Omental fat pad (tissue), 4 donors: ENCODE results near the gene GOLGA3. TPM values are rescaled to one million over a fixed set of nuclear protein-coding genes. Genes with fewer than 3 reads are reported as not detected.
"Not testable (repeated sequence)": the region's sequence is repeated elsewhere in the genome, so short reads cannot be mapped to it uniquely, and the experiment has no call there.

Experiments
- ATAC-seq: fragments of 150-250 bp; one replicate; pipeline ENCODE4 v1.9.1; 2016; ENCODE audit warnings: mild to moderate bottlenecking, moderate library complexity; ENCODE audit not compliant: low FRiP score
- DNase-seq: peaks from one replicate; pipeline ENCODE4 v3.0.0-alpha.2; 2019; ENCODE audit warnings: low spot score
- CTCF ChIP-seq, 3 donors: fragments of 450-650 bp; IDR thresholded peaks; one replicate each; pipeline ENCODE4 v1.5.1; 2016 to 2017; ENCODE audit warnings: antibody characterized with exemption in 3 of 3, mild to moderate bottlenecking in 3 of 3, moderate library complexity in 2 of 3
- total RNA-seq, 4 donors: library from RNA; depleted of rRNA; stranded (reverse); fragments of >200 nt; gene quantifications; one replicate each; pipeline ENCODE4 v1.1.0, GENCODE V29; 2016

GOLGA3 gene
- total RNA-seq, 4 donors from 2014 or later: 55.0 to 136 (median 72.5) TPM

DNA sequence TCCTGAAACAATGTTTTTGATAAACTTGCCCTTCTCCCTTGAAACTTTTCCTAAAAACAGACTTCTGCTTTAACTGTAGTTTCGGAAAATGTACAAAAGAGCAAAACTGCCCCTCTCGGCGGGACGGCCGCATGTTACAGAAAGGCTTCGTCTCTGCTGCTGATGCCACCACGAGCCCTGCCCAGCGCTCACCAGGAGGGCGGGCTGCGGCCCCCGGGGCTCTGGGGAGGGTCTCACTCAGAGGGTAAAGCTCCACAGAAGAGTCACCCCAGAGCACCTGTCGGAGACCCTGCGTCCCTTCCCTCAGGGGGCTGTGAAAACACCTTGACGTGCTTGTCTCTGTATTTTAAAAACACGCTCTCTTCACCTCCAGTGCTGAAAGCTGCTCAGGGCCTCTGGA, 12.5 kb upstream of the GOLGA3 start:
- TF ChIP-seq CTCF (IDR thresholded peaks at IDR 0.05): no peak
- ATAC-seq (no peak), DNase-seq (no peak)

- no peak for TF ChIP-seq CTCF (IDR thresholded peaks at IDR 0.05)
- no peak for DNase-seq
- ATAC-seq: no peak
These were observed 11.9 kb upstream of the GOLGA3 start for GRCh38 chr12:132840536-132840935.

GRCh38 chr12:132839558-132840235, 11.0 kb upstream of the GOLGA3 start:
- DNase-seq (no peak), ATAC-seq (peak; percentile 13)
- TF ChIP-seq CTCF (IDR thresholded peaks at IDR 0.05): no peak

GRCh38 chr12:132838410-132839080, 9.9 kb upstream of the GOLGA3 start:
- DNase-seq (no peak), ATAC-seq (no peak)
- no peak for TF ChIP-seq CTCF (IDR thresholded peaks at IDR 0.05)

DNA sequence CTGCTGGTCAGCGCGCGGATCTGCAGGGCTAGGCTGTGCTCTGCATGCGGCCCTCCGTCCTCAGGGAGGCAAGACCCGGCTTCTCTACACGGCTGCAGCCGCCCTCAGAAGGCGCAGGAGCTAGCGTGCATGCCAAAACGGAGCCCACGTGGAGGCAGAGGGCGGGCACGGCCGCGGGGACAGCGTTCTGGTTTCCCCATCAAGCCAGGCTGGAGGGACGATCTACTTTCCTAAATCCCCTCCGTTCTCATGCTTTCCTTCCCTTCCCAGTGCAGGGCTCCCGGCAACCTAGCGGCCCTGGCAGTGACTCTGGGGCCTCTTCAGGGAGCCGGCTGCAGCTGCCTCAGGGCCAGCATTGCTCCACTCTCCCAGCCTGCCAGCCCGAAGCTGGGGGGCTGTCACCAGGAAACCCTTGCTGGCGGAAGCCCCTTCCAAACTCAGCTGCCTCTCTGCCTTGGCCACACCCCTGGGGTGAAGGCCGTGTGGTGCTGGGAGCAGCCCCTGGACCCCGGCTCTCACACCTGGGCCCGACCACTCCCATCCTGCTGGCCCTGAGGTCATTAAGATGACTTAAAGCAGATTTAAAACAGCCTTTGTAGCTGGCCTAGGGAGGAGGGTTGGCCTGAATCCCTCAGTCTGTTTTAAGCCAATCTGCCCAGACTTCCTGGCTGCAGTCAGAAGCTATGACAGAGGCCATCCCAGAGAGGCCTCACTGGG, 9.2 kb upstream of the GOLGA3 start:
- TF ChIP-seq CTCF (IDR thresholded peaks at IDR 0.05): no peak
- ATAC-seq (no peak), DNase-seq (no peak)

- no peak for TF ChIP-seq CTCF (IDR thresholded peaks at IDR 0.05)
- ATAC-seq (no peak), DNase-seq (no peak)
These were observed 8.2 kb upstream of the GOLGA3 start for GRCh38 chr12:132836795-132837331.

DNA sequence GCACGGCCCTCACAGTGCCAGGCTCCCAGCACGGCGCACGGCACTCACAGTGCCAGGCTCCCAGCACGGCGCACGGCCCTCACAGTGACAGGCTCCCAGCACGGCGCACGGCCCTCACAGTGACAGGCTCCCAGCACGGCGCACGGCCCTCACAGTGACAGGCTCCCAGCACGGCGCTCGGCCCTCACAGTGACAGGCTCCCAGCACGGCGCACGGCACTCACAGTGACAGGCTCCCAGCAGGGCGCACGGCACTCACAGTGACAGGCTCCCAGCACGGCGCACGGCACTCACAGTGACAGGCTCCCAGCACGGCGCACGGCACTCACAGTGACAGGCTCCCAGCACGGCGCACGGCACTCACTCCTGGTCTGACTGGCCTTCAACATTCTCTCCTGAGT, 7.6 kb upstream of the GOLGA3 start:
- ATAC-seq, DNase-seq: not testable (repeated sequence)
